ENCODE results near the gene MARK2.
A peak's percentile ranks its signal among the peaks of the same experiment; 100 is the strongest.

Gene MARK2

GRCh38 chr11:63884196-63884932, 45.5 kb downstream of the MARK2 start:
- DNase-seq, result no peak

- no peak for DNase-seq
Observed at GRCh38 chr11:63887386-63887999, 48.6 kb downstream of the MARK2 start.

GRCh38 chr11:63888170-63889086, 49.5 kb downstream of the MARK2 start:
- peak; percentile 50 for DNase-seq

- no peak for DNase-seq
Observed at GRCh38 chr11:63889344-63889743, 50.4 kb downstream of the MARK2 start.

DNA sequence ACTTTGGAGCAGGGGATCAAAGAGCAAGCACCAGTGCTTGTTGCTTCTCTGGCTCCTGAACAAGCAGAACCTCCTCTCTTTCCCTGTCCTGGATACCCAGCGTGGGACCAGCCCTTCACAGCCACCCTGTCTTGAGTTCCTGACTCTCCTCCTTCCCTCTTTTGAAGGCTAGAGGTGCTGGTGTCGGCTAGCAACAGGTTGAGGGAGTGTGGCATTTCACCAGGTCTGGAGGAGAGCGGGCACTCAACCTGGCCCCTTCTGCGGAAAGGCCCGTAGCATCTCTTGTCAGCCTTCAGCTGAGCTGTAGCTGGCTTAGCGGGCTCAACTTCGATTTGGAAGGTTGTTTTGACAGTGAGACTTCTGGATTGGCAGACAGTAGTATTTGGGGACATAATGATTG, 51.5 kb downstream of the MARK2 start:
- no peak for DNase-seq

DNA sequence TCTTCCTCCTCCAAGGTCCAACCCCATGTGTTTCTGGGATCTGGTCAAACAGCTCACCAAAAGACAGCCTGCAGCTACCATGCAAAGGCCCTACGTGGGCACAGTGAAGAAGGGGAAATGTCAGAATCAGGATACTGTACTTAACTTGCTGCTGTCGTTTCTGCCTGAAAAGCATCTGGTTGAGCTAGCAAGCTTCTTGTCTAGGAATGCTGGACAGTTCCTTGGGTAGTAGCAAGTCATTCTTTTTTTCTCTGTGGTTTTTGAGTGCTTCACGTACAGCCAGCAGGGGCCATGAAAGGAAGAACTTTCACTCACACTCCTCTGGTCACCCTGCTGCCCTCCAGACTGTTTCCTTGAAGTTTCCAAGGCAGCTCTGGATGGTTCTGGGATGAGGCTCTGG, 53.3 kb downstream of the MARK2 start:
- peak; percentile 35 for DNase-seq

- no peak for DNase-seq
Observed at GRCh38 chr11:63893355-63893754, 54.4 kb downstream of the MARK2 start.

- DNase-seq, result no peak
Observed at GRCh38 chr11:63896071-63896470, 57.2 kb downstream of the MARK2 start.

GRCh38 chr11:63897459-63898146, 58.7 kb downstream of the MARK2 start:
- no peak for DNase-seq

DNA sequence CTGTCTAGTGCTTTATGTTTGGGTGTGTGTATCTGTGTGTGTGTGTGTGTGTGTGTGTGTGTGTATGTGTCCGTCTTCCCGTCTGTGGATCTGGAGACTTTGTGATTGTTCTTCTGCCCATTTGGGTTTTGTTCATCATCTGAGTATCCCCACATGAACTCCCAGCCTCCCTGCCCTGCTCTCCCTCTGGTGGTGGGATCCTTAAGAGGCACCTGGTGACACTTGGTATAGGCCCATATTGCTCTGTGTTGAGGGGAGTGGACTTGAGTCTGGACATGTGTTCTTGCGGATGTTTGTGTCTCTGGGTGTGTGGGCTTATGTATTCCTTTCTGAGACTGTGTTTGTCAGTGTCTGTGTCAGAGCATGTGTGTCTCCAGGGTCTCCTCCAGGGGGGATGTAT, 62.8 kb downstream of the MARK2 start:
- DNase-seq, result no peak

GRCh38 chr11:63903884-63904283, 65.0 kb downstream of the MARK2 start:
- no peak for DNase-seq

GRCh38 chr11:63904743-63905142, 65.8 kb downstream of the MARK2 start:
- DNase-seq, result no peak

DNA sequence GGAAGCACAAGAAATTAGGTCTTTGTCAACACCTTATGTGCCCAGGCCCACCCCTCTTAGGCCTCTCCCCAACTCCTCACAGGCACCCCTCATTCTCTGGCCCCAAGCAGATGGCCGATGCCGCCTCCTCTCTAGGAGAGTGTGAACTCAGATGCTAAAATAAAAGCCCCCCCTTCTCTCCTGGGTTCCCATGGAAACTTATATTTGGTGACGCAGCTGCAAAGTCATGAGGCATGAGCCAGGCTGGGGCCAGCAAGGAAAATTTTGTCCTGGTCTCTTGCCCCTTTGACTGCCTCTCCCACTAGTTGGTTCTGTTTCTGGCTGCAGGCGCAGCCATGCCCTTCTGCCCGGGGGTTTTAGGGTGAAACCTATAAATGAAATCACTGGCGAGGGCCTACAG, 66.3 kb downstream of the MARK2 start:
- DNase-seq, result no peak

GRCh38 chr11:63906087-63906486, 67.2 kb downstream of the MARK2 start:
- DNase-seq, result no peak

- DNase-seq, result no peak
Observed at GRCh38 chr11:63906585-63906984, 67.7 kb downstream of the MARK2 start.

- DNase-seq, result no peak
Observed at GRCh38 chr11:63907063-63907462, 68.2 kb downstream of the MARK2 start.

DNA sequence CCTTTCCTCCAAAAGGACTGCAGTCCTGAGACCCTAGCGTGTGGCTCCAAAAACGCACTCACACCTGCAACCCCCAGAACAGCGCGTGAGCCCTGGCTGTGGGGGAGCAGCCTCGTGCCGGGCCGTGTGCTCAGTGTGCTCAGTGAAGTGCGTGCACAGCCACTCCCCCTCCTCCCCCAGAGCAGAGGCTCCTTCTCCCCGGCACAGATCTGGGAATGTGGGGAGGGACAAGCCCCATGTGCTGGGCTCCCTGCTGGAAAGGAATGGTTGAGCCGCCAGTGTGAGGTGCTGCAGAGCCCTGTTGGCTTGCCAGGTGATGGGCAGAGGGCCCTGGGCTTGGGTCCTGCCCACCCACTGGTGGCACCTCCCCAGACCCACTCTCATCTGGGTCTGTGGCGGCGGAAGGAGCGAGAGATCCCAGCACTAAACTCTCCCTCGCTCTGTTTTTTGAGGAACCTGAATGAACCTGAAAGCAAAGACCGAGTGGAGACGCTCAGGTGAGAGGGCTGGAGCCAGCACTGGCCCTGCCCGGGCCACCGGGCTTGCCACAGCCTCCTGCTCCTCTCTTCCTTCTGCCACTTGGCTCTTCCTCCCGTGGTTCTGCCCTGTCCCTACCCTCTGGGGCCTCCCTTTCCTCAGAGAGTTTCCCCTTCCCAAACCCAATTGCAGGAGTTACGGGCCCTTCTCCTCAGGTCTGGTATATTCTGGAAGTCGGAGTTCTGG, 69.1 kb downstream of the MARK2 start:
- DNase-seq, result no peak

DNA sequence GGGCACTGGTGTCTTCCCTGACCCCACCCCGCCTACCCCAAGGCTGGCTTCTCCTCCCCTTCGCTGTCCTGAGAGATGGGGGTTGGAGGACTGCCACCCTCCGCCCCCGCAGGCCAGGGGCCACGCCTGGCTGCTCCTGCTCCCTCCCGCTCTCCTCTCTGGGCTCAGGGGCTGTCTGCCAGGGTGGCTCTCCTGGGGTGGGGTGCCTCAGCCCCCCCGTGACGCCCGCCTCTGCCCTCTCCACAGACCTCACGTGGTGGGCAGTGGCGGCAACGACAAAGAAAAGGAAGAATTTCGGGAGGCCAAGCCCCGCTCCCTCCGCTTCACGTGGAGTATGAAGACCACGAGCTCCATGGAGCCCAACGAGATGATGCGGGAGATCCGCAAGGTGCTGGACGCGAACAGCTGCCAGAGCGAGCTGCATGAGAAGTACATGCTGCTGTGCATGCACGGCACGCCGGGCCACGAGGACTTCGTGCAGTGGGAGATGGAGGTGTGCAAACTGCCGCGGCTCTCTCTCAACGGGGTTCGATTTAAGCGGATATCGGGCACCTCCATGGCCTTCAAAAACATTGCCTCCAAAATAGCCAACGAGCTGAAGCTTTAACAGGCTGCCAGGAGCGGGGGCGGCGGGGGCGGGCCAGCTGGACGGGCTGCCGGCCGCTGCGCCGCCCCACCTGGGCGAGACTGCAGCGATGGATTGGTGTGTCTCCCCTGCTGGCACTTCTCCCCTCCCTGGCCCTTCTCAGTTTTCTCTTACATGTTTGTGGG, 69.9 kb downstream of the MARK2 start:
- DNase-seq, result no peak

DNA sequence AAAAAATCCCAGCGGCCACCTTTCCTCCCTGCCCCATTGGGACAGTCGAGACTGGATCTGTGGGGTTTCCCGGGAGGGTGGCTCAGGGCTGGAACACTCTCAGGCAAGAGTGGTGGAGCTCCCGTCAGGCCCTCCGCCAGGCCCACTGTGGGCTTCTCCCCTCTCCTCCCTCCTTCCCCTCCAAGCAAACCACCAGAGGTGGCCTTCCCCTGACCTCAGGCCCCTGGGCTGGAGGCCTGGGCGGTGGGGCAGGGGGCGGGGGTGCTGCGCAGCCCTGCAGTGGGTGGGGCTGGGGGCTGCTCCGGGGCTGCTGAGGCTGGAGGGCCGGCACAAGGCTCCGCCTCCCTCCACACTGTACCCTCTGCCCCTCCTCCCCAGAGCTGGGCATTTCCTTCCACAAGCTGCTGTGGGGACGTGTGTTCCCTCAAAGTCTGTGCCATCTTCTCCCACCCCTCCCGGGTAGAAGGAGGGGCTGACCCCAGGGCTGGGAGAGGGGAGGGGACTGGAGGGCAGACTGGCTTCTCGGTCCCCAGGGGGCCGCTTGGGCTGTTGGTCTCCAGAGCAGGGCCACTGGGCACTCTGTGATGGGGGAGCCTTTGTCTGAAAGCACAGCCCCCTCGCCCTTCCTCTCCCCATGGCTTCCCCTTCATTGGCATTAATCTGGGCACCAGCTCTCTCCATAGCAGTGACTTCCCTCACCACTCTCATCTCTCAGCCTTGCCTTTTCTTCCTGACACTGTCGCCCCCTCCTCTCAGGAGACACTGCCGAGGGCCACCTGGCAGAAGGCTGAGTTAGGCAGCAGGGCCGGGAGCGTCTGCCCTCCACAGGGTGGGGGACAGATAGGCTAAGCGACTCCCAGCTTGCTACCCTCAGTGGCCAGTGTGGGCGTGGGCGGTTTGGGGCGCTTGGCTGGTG, 70.9 kb downstream of the MARK2 start:
- no peak for DNase-seq

DNA sequence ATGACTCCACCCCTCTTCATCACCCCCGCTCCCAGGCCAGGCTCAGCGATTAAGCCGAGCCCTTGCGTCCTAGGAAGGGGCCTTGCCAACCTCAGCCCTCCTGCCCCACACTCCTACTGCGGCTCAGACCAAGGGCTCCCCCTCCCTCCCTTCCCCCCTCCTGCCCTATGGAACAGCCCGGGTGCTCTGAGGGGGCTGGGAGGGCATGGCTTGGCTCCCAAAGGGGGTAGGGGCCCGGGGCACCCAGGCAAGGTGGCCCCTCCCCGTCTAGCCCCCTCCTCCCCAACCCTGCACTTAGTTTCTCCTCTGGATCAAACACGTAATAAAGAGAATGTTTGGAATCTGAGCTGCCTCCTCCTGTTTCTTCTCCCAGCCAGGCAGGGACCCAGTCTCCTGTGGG, 71.8 kb downstream of the MARK2 start:
- DNase-seq, result no peak

All from fibroblast of skin of abdomen (primary cell).